Activated CD4-positive, CD25-positive, alpha-beta regulatory T cell treated with anti-CD3 and anti-CD28 coated beads, Interleukin-2, amount 50 U/mL, for 16 hours (primary cell): ENCODE data around the gene C15orf40.
"Not testable (repeated sequence)": the region's sequence is repeated elsewhere in the genome, so short reads cannot be mapped to it uniquely, and the experiment has no call there.

Experiments
- DNase-seq: peaks from one replicate; pipeline ENCODE4 v3.0.0-alpha.2; 2020; ENCODE audit warnings: low read depth, low spot score

C15orf40 gene

DNA sequence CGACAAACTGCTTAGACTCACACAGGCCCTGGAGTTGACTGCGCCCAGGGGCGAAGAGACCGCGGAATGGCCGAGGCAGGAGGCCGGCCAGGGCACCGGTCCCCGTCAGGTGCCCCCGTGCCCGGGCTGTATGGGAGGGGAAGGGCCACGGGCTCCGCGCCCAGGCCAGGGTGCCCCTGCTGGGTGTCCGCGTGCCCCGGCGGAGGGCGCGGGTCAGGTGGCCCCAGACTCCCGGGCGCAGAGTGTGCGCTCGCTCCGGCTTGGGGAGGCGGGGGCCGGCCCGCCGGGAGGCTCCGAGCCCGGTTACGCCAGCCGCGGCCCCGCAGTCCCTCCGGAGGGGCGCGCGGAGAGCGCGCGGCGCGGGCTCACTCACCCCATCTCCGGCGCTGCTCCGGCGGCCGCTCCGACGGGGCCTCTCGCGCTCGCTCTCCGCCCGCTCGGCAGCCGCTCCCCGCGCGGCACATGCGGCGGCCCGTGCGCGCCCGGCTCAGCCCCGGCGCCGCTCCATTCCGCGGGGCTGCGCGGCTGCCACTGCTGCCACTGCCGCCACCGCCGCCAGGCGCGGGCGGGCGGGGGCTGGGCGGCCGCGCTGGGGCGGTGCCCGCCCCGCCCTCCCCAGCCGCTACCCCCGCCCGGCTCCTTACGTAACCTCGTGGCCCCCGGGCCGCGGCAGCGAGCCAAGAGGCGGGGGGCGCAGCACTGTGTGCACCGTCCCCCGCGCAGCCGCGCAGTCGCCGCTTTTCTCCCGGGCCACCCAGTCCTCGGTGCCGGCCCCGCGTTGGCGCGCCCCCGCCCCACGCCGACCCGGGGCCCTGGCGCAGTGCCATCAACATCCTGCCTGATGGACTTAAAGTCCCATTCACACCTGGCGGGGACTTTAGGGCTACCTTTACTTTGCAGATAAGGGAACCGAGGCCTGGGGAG, 59.0 kb downstream of the C15orf40 start, which contains the start of gene HOMER2:
Gene HOMER2 (minus strand): TSS at position 563 of the 924 bp plus-strand sequence. CDS start 185 bp downstream, at position 378.
- no peak for DNase-seq

DNA sequence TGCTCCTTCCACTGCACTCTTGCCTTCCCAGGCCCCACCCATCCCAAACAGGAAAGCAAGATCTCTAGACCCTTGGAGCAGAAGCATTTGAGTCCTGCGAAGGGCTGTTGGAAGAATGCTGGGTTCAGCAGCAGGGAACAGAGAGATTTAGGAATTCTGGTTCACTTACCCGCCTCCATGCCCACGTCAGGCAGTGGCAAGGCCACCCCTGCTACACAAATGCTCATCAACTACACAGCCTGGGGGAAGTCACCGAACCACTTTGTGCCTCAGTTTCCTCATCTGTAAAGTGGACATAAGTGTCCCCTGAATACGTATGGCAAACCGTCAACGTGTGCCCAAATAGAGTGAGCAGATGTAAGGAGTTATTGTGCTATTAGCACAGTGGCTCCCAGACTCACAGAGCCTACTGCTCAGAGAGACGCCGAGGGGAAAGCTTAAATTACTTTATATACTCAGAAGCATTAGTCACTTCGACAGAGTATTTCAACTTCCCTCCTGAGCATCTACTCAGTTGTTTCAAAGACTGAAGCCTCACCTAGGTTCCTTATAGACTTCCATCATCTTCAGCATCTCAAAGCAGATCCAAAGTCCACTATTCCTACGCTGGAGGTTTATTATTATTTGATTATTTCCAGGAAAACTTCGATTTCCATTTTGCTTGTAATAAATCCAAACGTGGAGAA, 59.8 kb downstream of the C15orf40 start:
- no peak for DNase-seq

DNA sequence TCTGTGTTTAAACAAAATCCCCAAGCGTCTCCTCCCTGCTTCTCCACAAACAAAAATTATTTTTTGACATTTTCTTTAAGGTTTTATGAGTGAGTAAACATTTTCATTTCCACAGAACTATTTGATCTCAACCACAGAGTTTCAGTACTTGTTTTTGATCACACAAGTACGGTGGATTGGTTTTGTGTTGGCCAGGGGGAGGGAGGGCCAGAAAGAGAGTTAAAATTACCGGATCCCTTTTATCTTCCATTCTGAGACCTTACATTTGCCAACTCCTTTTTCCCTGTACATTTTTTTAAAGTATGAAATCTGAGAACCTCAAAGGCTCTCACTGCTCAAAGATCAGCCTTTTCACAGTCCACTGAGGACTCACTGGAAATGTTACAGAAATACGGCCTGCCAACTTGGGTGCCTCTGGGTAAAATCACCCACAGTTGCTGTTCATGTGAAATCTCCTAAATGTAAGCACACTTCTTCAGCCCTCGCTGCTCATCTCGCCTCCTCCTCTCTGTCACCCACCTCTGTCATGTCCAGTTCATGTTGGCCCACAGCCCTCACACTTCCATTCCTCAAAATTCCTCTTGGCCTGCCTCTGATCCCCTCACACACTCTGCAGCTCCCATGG, 60.6 kb downstream of the C15orf40 start:
- DNase-seq = no peak

DNA sequence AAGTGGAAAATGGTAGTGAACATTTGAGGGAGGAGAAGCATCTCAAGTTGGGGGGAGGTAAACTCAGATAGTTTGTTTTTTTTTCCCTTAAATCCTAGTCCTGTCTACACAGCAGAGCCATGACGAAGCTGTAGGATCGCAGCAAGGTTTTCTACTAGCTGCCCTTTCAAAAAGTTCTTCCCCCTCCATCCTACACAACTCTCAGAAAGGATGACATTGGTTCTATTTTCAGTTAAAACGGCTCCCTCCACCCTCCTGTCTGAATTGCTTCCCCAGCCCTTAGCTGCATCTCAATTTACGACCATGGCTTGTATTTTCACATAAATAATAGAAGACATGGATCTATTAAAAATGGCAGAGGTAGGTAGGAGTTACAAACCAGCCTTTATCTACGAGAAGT, 61.1 kb downstream of the C15orf40 start:
- no peak for DNase-seq

DNA sequence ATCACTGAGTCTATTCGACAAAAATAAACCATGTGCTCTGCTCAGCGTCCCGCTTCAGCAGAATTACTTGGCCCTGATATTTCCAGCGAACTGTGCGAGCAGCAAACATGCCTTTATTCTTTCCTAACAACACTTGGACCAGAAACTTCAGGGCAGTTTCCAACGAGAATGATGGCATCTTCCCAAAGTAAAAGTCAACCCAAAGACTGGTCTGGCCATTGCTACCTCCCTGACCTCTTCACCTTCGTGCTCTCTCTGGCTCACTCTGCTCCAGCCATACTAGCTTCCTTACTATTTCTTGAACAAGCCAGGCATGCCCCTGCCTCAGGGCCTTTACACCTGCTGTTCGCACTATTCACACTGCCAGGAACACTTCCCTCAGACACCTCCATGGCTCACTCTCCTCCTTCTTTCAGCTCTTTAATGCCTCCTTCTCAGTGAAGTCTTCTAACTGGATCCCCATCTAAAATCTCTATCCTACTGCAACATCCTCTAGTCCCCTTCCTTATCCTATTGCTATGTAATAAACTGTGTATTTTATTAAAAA, 65.2 kb downstream of the C15orf40 start:
- no peak for DNase-seq

DNA sequence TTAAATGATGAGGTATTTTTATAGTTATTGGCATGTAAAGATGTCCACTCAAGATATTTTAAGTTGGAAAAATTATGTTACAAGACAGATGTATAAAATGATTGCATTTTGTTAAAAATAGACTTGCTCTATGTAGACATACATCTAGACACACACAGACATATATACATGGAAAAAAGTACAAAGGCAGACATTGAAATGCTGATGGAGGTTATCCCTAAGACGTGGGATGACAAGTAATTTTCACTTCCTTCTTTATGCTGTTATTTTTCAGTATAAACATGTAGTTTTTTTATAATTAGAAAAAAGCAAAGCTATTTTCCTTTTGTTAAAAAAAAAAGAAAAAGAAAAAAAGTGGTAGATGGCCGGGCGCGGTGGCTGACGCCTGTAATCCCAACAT, 66.1 kb downstream of the C15orf40 start:
- DNase-seq = no peak

DNA sequence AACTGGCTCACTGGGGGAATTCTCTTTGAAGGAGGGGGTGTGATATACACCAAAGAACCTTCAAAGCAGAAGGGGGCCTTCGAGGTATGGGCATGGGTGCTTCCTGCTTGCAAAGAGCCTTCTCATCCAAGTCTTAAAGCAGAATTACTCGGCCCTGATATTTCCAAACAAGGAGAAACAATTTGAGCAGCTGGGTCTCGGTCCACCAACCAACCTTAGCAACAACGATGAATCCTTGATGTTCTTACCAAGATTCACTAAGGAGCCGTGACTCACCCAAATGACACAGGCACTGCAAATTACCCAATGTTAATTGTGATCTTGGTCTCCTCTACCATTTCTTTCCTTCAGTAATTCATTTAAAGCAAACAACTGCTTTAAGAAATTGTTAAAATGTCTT, 66.6 kb downstream of the C15orf40 start:
- no peak for DNase-seq

DNA sequence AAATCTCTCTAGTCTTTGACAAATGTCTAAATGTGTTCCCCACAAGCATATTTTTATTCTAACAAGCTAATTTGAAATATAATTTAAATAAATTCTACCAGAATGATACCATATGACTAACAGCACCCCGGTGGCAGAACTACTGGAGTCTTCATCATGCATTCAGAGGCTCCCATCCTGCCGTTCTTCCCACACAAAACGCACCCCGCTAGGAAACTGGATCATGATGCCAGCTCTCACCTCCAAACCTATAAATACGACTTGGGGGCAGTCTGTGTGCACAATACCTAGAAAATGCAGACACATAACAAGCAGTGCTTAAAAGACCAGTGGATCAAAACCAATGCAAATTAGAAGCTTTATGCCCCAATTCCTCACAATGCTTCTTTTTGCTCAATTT, 67.4 kb downstream of the C15orf40 start:
- DNase-seq = no peak

DNA sequence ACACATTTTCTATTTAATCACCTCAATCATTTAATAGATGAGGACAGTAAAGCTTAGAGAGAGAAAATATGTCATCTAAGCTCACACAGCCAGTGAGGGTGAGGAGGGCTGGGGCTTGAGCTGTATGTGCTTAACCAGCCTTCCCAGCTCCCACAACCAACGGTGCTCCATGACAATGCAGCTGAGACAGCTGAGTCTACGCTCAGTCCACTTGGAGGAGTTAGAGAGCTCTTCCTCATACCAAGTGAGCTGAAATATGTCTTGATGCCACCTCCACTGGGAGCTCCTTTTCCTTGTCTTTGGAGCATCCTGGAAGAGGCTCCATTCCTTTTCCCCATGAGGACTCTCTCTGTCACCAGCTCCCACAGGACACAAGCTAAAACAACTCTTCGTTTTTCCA, 68.3 kb downstream of the C15orf40 start:
- DNase-seq = no peak

DNA sequence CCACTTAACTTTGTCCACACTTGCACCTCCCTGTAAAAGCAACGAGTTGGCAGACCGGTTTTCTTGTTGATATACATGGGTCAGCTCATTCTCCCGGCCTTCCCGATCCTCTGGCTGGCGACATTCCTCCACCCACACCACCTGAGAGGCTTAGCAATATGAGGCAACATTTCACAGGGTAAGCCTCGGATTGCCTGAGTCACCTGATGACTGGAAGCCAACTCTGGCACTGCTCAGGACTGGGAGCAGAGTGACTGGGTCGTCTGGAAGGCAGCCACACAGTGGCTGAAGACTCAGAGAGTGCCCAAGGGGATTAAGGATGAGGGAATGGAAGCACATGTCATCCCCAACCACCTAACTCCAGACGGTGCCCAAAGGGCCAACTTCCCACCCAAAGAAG, 68.7 kb downstream of the C15orf40 start:
- no peak for DNase-seq

DNA sequence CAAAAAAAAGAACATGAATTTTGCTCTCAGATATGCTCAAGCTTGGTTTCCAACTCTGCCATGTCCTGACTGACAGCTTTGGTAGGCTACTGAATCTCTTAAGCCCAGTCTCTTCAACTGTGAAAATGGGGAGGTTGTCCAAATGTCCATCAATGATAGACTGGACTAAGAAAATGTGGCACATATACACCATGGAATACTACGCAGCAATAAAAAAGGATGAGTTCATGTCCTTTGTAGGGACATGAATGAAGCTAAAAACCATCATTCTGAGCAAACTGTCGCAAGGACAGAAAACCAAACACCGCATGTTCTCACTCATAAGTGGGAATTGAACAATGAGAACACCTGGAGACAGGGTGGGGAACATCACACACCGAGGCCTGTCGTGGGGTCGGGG, 71.8 kb downstream of the C15orf40 start:
- not testable (repeated sequence) for DNase-seq
